ENCODE data around the gene IZUMO1R.

- TF ChIP-seq FOXP2 (optimal IDR thresholded peaks at IDR 0.05; ENCODE audit: borderline replicate concordance, extremely low read depth, extremely low read length, insufficient read depth) (no peak), TAF1 (IDR thresholded peaks at IDR 0.05; ENCODE audit: borderline replicate concordance, insufficient read depth, low read length) (no peak), POLR2AphosphoS5 (IDR thresholded peaks at IDR 0.05; ENCODE audit: low read depth, low read length) (no peak), REST (IDR thresholded peaks at IDR 0.05; ENCODE audit: insufficient read depth in 1 of 2, low read depth in 2 of 2, low read length in 2 of 2) (no peak), SIN3A (IDR thresholded peaks at IDR 0.05; ENCODE audit: borderline replicate concordance, insufficient read depth, low read length) (no peak)
Observed at GRCh38 chr11:94336033-94336432, 31.7 kb downstream of the IZUMO1R start.

Measured in PFSK-1 (cell line).